ENCODE measurements around the gene XCL1. TPM values are rescaled to one million over a fixed set of nuclear protein-coding genes. Genes with fewer than 3 reads are reported as not detected.
"Not testable (repeated sequence)": the region's sequence is repeated elsewhere in the genome, so short reads cannot be mapped to it uniquely, and the experiment has no call there.

Gene XCL1
- total RNA-seq, 4 donors from 2014 or later = 0.47 TPM; not detected in 3

DNA sequence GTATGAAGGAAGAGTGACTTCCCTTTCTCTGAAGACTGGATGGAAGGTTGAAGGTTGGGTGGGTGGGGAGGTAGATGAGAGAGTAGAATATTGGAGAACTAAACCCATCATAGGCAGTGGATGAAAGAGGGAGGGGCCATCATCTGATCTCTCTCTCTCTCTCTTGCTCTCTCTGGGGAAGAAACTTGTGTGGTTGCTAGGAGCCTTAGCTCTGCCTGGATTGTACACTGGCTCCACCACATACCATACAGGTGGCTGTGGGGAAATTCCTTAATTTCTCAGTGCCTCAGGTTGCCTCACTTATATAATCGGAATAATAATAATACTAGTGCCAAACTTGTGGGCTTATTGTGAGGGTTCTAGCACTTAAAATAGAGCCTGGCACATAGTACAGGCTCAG is 9.5 kb downstream of the XCL1 start:
- no peak for TF ChIP-seq EP300 (IDR thresholded peaks at IDR 0.05)
- TF ChIP-seq, protein P1, sequence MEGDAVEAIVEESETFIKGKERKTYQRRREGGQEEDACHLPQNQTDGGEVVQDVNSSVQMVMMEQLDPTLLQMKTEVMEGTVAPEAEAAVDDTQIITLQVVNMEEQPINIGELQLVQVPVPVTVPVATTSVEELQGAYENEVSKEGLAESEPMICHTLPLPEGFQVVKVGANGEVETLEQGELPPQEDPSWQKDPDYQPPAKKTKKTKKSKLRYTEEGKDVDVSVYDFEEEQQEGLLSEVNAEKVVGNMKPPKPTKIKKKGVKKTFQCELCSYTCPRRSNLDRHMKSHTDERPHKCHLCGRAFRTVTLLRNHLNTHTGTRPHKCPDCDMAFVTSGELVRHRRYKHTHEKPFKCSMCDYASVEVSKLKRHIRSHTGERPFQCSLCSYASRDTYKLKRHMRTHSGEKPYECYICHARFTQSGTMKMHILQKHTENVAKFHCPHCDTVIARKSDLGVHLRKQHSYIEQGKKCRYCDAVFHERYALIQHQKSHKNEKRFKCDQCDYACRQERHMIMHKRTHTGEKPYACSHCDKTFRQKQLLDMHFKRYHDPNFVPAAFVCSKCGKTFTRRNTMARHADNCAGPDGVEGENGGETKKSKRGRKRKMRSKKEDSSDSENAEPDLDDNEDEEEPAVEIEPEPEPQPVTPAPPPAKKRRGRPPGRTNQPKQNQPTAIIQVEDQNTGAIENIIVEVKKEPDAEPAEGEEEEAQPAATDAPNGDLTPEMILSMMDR (IDR thresholded peaks at IDR 0.05) = no peak
- no peak for TF ChIP-seq POLR2A (IDR thresholded peaks at IDR 0.05)
- Histone ChIP-seq H3K27me3 (no peaks in the 10 kb centered on the region), H3K36me3 (no peaks in the 10 kb centered on the region), H3K9me3 (no peaks in the 10 kb centered on the region), H3K27ac (no peak overlapping the region), H3K4me1 (peaks cover 0 to 24% (median 4%) of the 10 kb centered on the region in 3 donors), H3K4me3 (no peak overlapping the region)
- 100% methylated on average over 1 of the region's 1 CpG; no CpG with 5 or more reads in 1 of the 2 donors for WGBS, 2 donors (ENCODE audit: low coverage in 1 of 2)
- no peak for ATAC-seq

DNA sequence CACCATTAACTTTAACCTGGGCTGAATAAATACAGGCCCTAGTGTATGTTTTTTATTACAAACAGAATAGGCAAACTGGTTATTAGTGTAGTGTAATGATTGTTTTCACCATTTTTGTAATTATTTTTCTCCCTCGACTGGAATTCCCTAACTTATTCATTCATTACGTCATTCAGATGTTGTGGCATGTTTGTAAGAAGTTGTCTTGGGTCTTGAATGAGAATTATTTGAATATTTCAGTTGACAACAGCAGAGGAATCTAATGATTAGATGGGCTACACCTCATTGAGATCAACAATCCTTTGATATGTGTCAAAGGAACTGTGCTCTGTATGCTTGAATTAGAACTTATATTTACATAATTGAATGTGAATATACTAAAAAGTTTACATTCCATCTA is 12.8 kb downstream of the XCL1 start:
- no peak overlapping the region for H3K4me3 ChIP-seq
- no peaks in the 10 kb centered on the region for H3K27me3 ChIP-seq
- H3K27ac ChIP-seq = no peak overlapping the region
- ATAC-seq = no peak
- WGBS, 2 donors (ENCODE audit: low coverage in 1 of 2) = 70 to 94% methylated on average over 2 of the region's 2 CpGs
- H3K36me3 ChIP-seq = no peaks in the 10 kb centered on the region
- H3K4me1 ChIP-seq = peaks cover 0 to 14% (median 4%) of the 10 kb centered on the region in 3 donors
- TF ChIP-seq POLR2AphosphoS5 (IDR thresholded peaks at IDR 0.05) (no peak), EP300 (IDR thresholded peaks at IDR 0.05) (no peak), POLR2A (IDR thresholded peaks at IDR 0.05) (no peak)
- TF ChIP-seq, protein P1 (IDR thresholded peaks at IDR 0.05) = no peak
- no peaks in the 10 kb centered on the region for H3K9me3 ChIP-seq

DNA sequence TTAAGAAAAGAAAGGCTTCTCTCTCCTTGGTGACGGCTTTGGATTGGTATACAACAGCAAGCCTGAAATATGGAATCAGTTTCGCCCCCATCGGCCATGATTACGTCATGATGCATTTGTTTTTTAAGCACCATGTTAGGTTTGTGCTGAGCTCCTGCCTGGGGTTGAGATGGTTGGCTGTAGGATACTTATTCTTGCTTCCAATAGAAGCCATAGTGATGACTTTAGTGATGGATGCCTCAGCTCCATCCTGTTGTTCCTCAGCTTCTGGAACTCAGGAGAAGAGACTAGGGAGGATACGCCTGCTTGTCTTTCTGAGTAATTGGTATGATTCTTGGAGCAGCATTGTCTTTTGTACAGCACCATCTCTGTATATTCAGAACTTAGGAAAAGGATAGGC is 14.7 kb downstream of the XCL1 start:
- Histone ChIP-seq H3K4me1 (no peaks in the 10 kb centered on the region), H3K9me3 (no peaks in the 10 kb centered on the region), H3K4me3 (no peak overlapping the region), H3K27me3 (no peaks in the 10 kb centered on the region), H3K27ac (no peak overlapping the region), H3K36me3 (no peaks in the 10 kb centered on the region)
- TF ChIP-seq EP300 (IDR thresholded peaks at IDR 0.05) (no peak), POLR2AphosphoS5 (IDR thresholded peaks at IDR 0.05) (no peak), POLR2A (IDR thresholded peaks at IDR 0.05) (no peak)
- TF ChIP-seq, protein P1 (IDR thresholded peaks at IDR 0.05) = no peak
- no peak for ATAC-seq
- WGBS, 2 donors (ENCODE audit: low coverage in 1 of 2) = 72 to 91% methylated on average over 4 to 5 of the region's 5 CpGs

DNA sequence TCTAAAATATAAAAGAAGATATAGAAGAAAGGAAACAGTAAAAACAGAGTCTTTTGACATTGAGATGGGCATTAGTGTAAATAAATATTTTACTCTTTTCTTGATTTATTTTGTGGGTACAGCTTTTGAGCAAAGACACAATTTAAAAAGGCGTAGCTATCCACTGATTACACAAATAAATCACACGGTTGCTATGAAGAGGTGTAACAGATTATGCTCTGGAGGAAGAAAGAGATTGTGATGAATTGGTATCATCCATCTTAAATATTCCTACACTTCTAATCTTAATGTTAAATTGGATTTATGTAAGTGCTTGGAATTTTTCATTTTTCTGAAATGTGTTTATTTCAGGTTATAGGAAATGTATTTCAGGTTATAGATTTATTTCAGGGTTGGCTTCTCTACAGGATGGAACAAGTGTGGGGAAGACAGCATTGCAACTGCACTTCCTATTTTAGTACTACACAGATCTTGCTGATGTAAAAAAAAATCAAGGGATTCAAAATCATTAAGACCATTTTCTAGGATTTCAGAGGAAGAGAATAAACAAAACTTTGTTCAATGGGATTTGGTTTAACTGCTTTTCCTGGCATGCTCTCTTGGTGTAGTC is 15.3 kb downstream of the XCL1 start:
- Histone ChIP-seq H3K27ac (no peak overlapping the region), H3K9me3 (peaks cover 0 to 5% (median 0%) of the 10 kb centered on the region in 3 donors), H3K36me3 (no peaks in the 10 kb centered on the region), H3K4me3 (no peak overlapping the region), H3K4me1 (no peaks in the 10 kb centered on the region), H3K27me3 (no peaks in the 10 kb centered on the region)
- ATAC-seq = no peak
- WGBS, 2 donors (ENCODE audit: low coverage in 1 of 2) = 33 to 49% methylated on average over 2 of the region's 2 CpGs
- TF ChIP-seq, protein P1 (IDR thresholded peaks at IDR 0.05) = no peak
- TF ChIP-seq POLR2A (IDR thresholded peaks at IDR 0.05) (no peak), EP300 (IDR thresholded peaks at IDR 0.05) (no peak), POLR2AphosphoS5 (IDR thresholded peaks at IDR 0.05) (no peak)

DNA sequence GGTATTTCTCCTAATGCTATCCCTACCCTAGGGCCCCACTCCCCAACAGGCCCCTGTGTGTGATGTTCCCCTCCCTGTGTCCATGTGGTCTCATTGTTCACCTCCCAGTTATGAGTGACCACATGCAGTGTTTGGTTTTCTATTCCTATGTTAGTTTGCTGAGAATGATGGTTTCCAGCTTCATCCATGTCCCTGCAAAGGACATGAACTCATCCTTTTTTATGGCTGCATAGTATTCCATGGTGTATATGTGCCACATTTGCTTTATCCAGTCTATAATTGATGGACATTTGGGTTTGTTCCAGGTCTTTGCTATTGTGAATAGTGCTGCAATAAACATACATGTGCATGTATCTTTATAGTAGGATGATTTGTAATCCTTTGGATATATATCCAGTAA is 19.0 kb downstream of the XCL1 start:
- H3K27ac ChIP-seq, ATAC-seq: not testable (repeated sequence)

More for the DNA sequence above, 19.0 kb downstream of the XCL1 start:
- not testable (repeated sequence) for H3K36me3 ChIP-seq, H3K27me3 ChIP-seq, H3K4me3 ChIP-seq, H3K4me1 ChIP-seq, H3K9me3 ChIP-seq

Measured in gastroesophageal sphincter (tissue), 4 donors.